ENCODE results near the gene TEX35.

DNA sequence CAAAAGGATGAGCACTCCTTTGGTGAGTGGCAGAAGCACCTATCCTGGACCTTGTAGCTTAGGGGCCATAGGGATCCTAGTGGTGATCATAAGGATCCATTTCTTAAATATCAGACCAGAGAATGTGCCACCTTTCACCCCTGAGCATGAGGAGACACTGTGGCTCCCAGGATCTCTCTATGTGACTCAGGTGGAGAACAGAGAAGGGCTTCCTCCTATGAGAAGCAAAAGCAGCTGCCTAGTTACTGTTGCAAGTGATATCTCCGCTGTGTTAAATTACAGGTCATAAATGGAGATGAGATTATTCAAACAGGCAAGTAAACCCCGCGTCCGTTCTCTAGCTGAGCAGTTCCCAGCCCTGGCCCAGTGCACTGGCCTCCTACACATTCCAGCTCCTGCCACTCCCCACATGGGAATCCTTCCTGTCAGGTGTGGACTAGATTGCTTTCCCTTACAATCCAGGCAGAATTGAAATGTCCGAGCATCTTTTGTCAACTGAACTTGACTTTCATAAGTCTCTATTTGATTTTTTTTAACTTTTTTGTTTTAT, 42.4 kb upstream of the TEX35 start:
- TF ChIP-seq, protein P1, sequence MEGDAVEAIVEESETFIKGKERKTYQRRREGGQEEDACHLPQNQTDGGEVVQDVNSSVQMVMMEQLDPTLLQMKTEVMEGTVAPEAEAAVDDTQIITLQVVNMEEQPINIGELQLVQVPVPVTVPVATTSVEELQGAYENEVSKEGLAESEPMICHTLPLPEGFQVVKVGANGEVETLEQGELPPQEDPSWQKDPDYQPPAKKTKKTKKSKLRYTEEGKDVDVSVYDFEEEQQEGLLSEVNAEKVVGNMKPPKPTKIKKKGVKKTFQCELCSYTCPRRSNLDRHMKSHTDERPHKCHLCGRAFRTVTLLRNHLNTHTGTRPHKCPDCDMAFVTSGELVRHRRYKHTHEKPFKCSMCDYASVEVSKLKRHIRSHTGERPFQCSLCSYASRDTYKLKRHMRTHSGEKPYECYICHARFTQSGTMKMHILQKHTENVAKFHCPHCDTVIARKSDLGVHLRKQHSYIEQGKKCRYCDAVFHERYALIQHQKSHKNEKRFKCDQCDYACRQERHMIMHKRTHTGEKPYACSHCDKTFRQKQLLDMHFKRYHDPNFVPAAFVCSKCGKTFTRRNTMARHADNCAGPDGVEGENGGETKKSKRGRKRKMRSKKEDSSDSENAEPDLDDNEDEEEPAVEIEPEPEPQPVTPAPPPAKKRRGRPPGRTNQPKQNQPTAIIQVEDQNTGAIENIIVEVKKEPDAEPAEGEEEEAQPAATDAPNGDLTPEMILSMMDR (optimal IDR thresholded peaks at IDR 0.05 in 1 of 3, IDR thresholded peaks at IDR 0.05 in 1 of 3, conservative IDR thresholded peaks at IDR 0.05 in 1 of 3; ENCODE audit: extremely low read depth in 1 of 3, insufficient read depth in 2 of 3, low read length in 3 of 3): no peak
- TF ChIP-seq EZH2 (IDR thresholded peaks at IDR 0.05; ENCODE audit: low read length): no peak
